Transverse colon (tissue), 4 donors: Measurements from ENCODE around the gene NECTIN2. TPM values are rescaled to one million over a fixed set of nuclear protein-coding genes. Genes with fewer than 3 reads are reported as not detected.
"Not testable (repeated sequence)": the region's sequence is repeated elsewhere in the genome, so short reads cannot be mapped to it uniquely, and the experiment has no call there.

Experiments
- DNase-seq: peaks from one replicate; pipeline ENCODE4 v3.0.0-alpha.2; 2019
- H3K27ac ChIP-seq, 4 donors: fragments of 200-600 bp; sonication (generic); 2 replicates each; pipeline ENCODE4 v1.5.1; 2016 to 2018; ENCODE audit warnings: inconsistent platforms in 4 of 4
- H3K27me3 ChIP-seq: fragments of 200-600 bp; sonication (generic); 2 replicates; pipeline ENCODE4 v1.5.1; 2017; ENCODE audit warnings: inconsistent platforms
- H3K36me3 ChIP-seq, 4 donors: fragments of 200-600 bp; sonication (generic); 2 replicates each; pipeline ENCODE4 v1.5.1; 2017 to 2019; ENCODE audit warnings: inconsistent platforms in 4 of 4
- H3K4me1 ChIP-seq, 4 donors: fragments of 200-600 bp; sonication (generic); 2 replicates each; pipeline ENCODE4 v1.5.1; 2017 to 2020; ENCODE audit warnings: inconsistent platforms in 4 of 4
- H3K4me3 ChIP-seq, 4 donors: fragments of 200-600 bp; sonication (generic); 1 replicate in 1 of 4; 2 replicates in 3 of 4; pipeline versions ENCODE4 v1.5.1 to v1.6.1; 2017 to 2019; ENCODE audit warnings: inconsistent platforms in 4 of 4
- H3K9me3 ChIP-seq, 2 donors: fragments of 200-600 bp; sonication (generic); 2 replicates each; pipeline ENCODE4 v1.5.1; 2017 to 2019; ENCODE audit warnings: inconsistent platforms in 2 of 2
- CTCF ChIP-seq, 5 experiments: fragments of 200-600 bp in 3 of 5; fragments of 450-650 bp in 2 of 5; sonication (generic) in 3 of 5; IDR thresholded peaks; 1 replicate in 2 of 5; 2 replicates in 3 of 5; pipeline ENCODE4 v1.5.1; 2016 to 2017; ENCODE audit warnings: antibody characterized with exemption in 5 of 5, inconsistent platforms in 3 of 5, mild to moderate bottlenecking in 2 of 5, moderate library complexity in 1 of 5
- EP300 ChIP-seq: sonication (generic); formaldehyde crosslinking; IDR thresholded peaks from one replicate; pipeline ENCODE4 v1.6.1; 2017; ENCODE audit warnings: antibody characterized with exemption, low read depth
- POLR2A ChIP-seq: fragments of 450-650 bp; IDR thresholded peaks from one replicate; pipeline ENCODE4 v1.6.1; 2016; ENCODE audit warnings: antibody characterized with exemption, mild to moderate bottlenecking, moderate library complexity
- POLR2AphosphoS5 ChIP-seq, 3 donors: sonication (generic); formaldehyde crosslinking; IDR thresholded peaks; one replicate each; pipeline ENCODE4 v1.6.1; 2016; ENCODE audit warnings: antibody characterized with exemption in 3 of 3
- WGBS, 2 donors: methylation state at CpG; one replicate each; pipeline ENCODE4 v1.1.5; 2018; ENCODE audit warnings: low coverage in 1 of 2; 5-methylcytosine and 5-hydroxymethylcytosine counted together
- in situ Hi-C, 4 donors: fragments of 200-750 bp; cut with MboI; loops; one replicate each; pipeline versions ENCODE4 v1.15.0 to v1.15.1; 2017; ENCODE audit warnings: low sequenced_read_pairs in 3 of 4, low pct_ligation_motif_present in 1 of 4, low pct_unique_long_range_greater_than_20kb in 1 of 4
- intact Hi-C: fragments of 100-400 bp; cut with DNase I; formaldehyde crosslinking; loops from one replicate; pipeline ENCODE4 v1.15.1; 2023; ENCODE audit warnings: low total_unique reads
- total RNA-seq, 4 donors: library from RNA; depleted of rRNA; stranded (reverse); fragments of >200 nt; gene quantifications; one replicate each; pipeline ENCODE4 v1.1.0, GENCODE V29; 2016

Gene NECTIN2
- total RNA-seq, 4 donors from 2014 or later: 93.7 to 147 (median 125) TPM

GRCh38 chr19:44908836-44909261, 62.8 kb downstream of the NECTIN2 start:
- WGBS, 2 donors: 95% methylated on average over 36 of the region's 44 CpGs; no CpG with 5 or more reads in 1 of the 2 donors
- Histone ChIP-seq H3K4me1 (peaks cover 0 to 37% (median 17%) of the 10 kb centered on the region in 4 donors), H3K27ac (no peak overlapping the region), H3K4me3 (no peak overlapping the region), H3K9me3 (no peaks in the 10 kb centered on the region), H3K27me3 (peaks cover 30% of the 10 kb centered on the region), H3K36me3 (no peaks in the 10 kb centered on the region)
- in situ Hi-C loops (no loop called here), intact Hi-C loops (loop anchor here (5.0 kb wide), 1 partner anchor 33 kb away; the partner anchor contains the start of gene APOC4)
- TF ChIP-seq EP300 (no peak), POLR2A (no peak), CTCF (IDR thresholded peaks at IDR 0.05) (no peak)
- no peak for DNase-seq

GRCh38 chr19:44909775-44910174, 63.7 kb downstream of the NECTIN2 start:
- intact Hi-C loops (loop anchor here (5.0 kb wide), 1 partner anchor 33 kb away; the partner anchor contains the start of gene APOC4), in situ Hi-C loops (no loop called here)
- 87% methylated on average over 5 of the region's 5 CpGs; no CpG with 5 or more reads in 1 of the 2 donors for WGBS, 2 donors
- no peak for TF ChIP-seq POLR2AphosphoS5 (IDR thresholded peaks at IDR 0.05)
- no peak for TF ChIP-seq CTCF (IDR thresholded peaks at IDR 0.05)
- TF ChIP-seq EP300: no peak
- TF ChIP-seq POLR2A: no peak
- Histone ChIP-seq H3K27me3 (peaks cover 28% of the 10 kb centered on the region), H3K4me3 (no peak overlapping the region), H3K4me1 (peaks cover 7 to 39% (median 24%) of the 10 kb centered on the region in 4 donors), H3K9me3 (no peaks in the 10 kb centered on the region), H3K27ac (no peak overlapping the region), H3K36me3 (no peaks in the 10 kb centered on the region)
- DNase-seq: no peak

GRCh38 chr19:44911896-44912295, 65.8 kb downstream of the NECTIN2 start:
- DNase-seq, H3K36me3 ChIP-seq, H3K4me3 ChIP-seq, H3K27me3 ChIP-seq, H3K9me3 ChIP-seq, in situ Hi-C loops, intact Hi-C loops: not testable (repeated sequence)
- Histone ChIP-seq H3K4me1 (peaks cover 7 to 30% (median 13%) of the 10 kb centered on the region in 4 donors), H3K27ac (peak overlapping the region in 3 of 4 donors; percentile 9 to 37 (median 37))
- WGBS, 2 donors: 87 to 93% methylated on average over 5 to 6 of the region's 6 CpGs

- TF ChIP-seq POLR2A: no peak
- no peak for TF ChIP-seq EP300
- TF ChIP-seq POLR2AphosphoS5 (IDR thresholded peaks at IDR 0.05): no peak
- no peak for TF ChIP-seq CTCF (IDR thresholded peaks at IDR 0.05)
- Histone ChIP-seq H3K4me3 (no peak overlapping the region), H3K4me1 (peaks cover 7 to 30% (median 13%) of the 10 kb centered on the region in 4 donors), H3K36me3 (no peaks in the 10 kb centered on the region), H3K27me3 (no peaks in the 10 kb centered on the region), H3K9me3 (no peaks in the 10 kb centered on the region), H3K27ac (peak overlapping the region in 1 of 4 donors; percentile 37)
- in situ Hi-C loops: no loop called here
- intact Hi-C loops: no loop called here
- DNase-seq: peak; percentile 44
- WGBS, 2 donors: 60% methylated on average over 6 of the region's 6 CpGs; no CpG with 5 or more reads in 1 of the 2 donors
Observed at GRCh38 chr19:44912854-44913253, 66.8 kb downstream of the NECTIN2 start.

GRCh38 chr19:44913512-44914432, 67.7 kb downstream of the NECTIN2 start:
- in situ Hi-C loops, DNase-seq, H3K9me3 ChIP-seq, intact Hi-C loops, H3K36me3 ChIP-seq, H3K27me3 ChIP-seq: not testable (repeated sequence)
- peaks cover 7 to 30% (median 13%) of the 10 kb centered on the region in 4 donors for H3K4me1 ChIP-seq
- 48 to 62% methylated on average over 13 to 23 of the region's 23 CpGs for WGBS, 2 donors
- H3K4me3 ChIP-seq: peak overlapping the region in 2 of 4 donors; percentile 31 to 55
- H3K27ac ChIP-seq: peak overlapping the region; percentile 37 to 64 (median 53)

- H3K36me3 ChIP-seq, H3K27me3 ChIP-seq, in situ Hi-C loops, intact Hi-C loops, H3K9me3 ChIP-seq: not testable (repeated sequence)
- DNase-seq: peak; percentile 88
- Histone ChIP-seq H3K4me1 (peaks cover 7 to 30% (median 13%) of the 10 kb centered on the region in 4 donors), H3K4me3 (peak within 1 kb of the TSS; percentile 26 to 55 (median 37)), H3K27ac (peak within 1 kb of the TSS; percentile 37 to 64 (median 53))
- WGBS, 2 donors: 8 to 9% methylated on average over 6 to 27 of the region's 28 CpGs
Observed at GRCh38 chr19:44914433-44915206, 68.5 kb downstream of the NECTIN2 start, which contains the start of gene APOC1. Gene APOC1, plus strand, starts transcription at chr19:44914608. Its CDS starts 284 bp downstream, at chr19:44914892.
